Neural crest cell (in vitro differentiated cells): Measurements from ENCODE around the gene PRKG1. TPM values are rescaled to one million over a fixed set of nuclear protein-coding genes. Genes with fewer than 3 reads are reported as not detected.

ENCODE experiments used
- DNase-seq: peaks from one replicate; pipeline ENCODE4 v3.0.0; 2021; ENCODE audit warnings: low read depth, mixed read lengths, low spot score
- H3K27ac Mint-ChIP-seq: one replicate; pipeline ENCODE4 v1.8.0; 2021; ENCODE audit warnings: mild to moderate bottlenecking, mixed read lengths; ENCODE audit not compliant: unreplicated experiment
- H3K27me3 Mint-ChIP-seq: 2 replicates; pipeline ENCODE4 v1.8.0; 2021; ENCODE audit warnings: low read depth, mild to moderate bottlenecking, mixed read lengths
- H3K36me3 Mint-ChIP-seq: 2 replicates; pipeline ENCODE4 v1.8.0; 2021; ENCODE audit warnings: low read depth, mild to moderate bottlenecking, mixed read lengths
- H3K4me1 Mint-ChIP-seq: 2 replicates; pipeline ENCODE4 v1.8.0; 2021; ENCODE audit warnings: mixed read lengths
- H3K4me3 Mint-ChIP-seq: one replicate; pipeline ENCODE4 v1.8.0; 2021; ENCODE audit warnings: mild to moderate bottlenecking, mixed read lengths
- H3K9me3 Mint-ChIP-seq: 2 replicates; pipeline ENCODE4 v1.8.0; 2021; ENCODE audit warnings: mixed read lengths
- CTCF ChIP-seq: fragments of 200-600 bp; sonication (generic); conservative IDR thresholded peaks from 2 replicates; pipeline ENCODE4 v1.5.0; 2021; ENCODE audit warnings: antibody characterized with exemption, mild to moderate bottlenecking
- total RNA-seq: library from RNA; stranded (reverse); gene quantifications from 2 replicates; pipeline ENCODE4 v1.2.1, GENCODE V29; 2021

The PRKG1 gene
- total RNA-seq, 1 donor from 2014 or later, result 4.4 TPM

- Mint-ChIP-seq H3K9me3 (no peaks in the 10 kb centered on the region), H3K36me3 (no peaks in the 10 kb centered on the region)
These were observed 747.5 kb downstream of the PRKG1 start for GRCh38 chr10:51821745-51822144.

GRCh38 chr10:51832652-51833383 is 758.5 kb downstream of the PRKG1 start:
- Mint-ChIP-seq H3K4me3 (no peak overlapping the region), H3K27ac (peak overlapping the region; percentile 73), H3K4me1 (peaks cover 19% of the 10 kb centered on the region), H3K9me3 (peaks cover 18% of the 10 kb centered on the region), H3K36me3 (peaks cover 8% of the 10 kb centered on the region), H3K27me3 (no peaks in the 10 kb centered on the region)
- TF ChIP-seq CTCF, result no peak
- DNase-seq, result no peak

More at GRCh38 chr10:51821745-51822144, 747.5 kb downstream of the PRKG1 start:
- TF ChIP-seq CTCF, result no peak
- Mint-ChIP-seq H3K27ac (no peak overlapping the region), H3K27me3 (no peaks in the 10 kb centered on the region), H3K4me1 (no peaks in the 10 kb centered on the region), H3K4me3 (no peak overlapping the region)
- no peak for DNase-seq

DNA sequence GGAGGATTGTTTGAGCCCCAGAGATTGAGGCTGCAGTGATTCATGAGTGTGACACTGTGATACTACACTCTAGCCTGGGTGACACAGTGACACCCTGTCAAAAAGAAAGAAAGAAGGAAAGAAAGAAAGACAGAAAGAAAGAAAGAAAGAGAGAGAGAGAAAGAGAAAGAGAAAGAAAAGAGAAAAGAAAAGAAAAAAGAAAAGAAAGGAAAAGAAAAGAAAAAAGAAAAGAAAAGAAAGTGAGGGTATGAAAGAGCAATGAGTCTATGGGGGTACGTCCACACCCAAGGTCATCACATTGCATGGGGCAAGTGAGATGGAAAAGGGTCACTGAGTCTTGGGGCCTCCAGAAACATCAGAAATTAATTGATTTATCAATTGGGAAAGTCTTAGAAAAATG is 760.3 kb downstream of the PRKG1 start:
- H3K27me3 Mint-ChIP-seq, result no peaks in the 10 kb centered on the region
- H3K4me1 Mint-ChIP-seq, result peaks cover 32% of the 10 kb centered on the region
- H3K4me3 Mint-ChIP-seq, result no peak overlapping the region
- no peak for DNase-seq
- H3K9me3 Mint-ChIP-seq, result peaks cover 14% of the 10 kb centered on the region
- peaks cover 8% of the 10 kb centered on the region for H3K36me3 Mint-ChIP-seq
- no peak for TF ChIP-seq CTCF
- H3K27ac Mint-ChIP-seq, result peak overlapping the region; percentile 45

- DNase-seq, result no peak
- H3K9me3 Mint-ChIP-seq, result peaks cover 9% of the 10 kb centered on the region
- peak overlapping the region; percentile 1 for H3K4me3 Mint-ChIP-seq
- peaks cover 3% of the 10 kb centered on the region for H3K36me3 Mint-ChIP-seq
- TF ChIP-seq CTCF, result no peak
- peaks cover 23% of the 10 kb centered on the region for H3K4me1 Mint-ChIP-seq
- H3K27ac Mint-ChIP-seq, result no peak overlapping the region
- no peaks in the 10 kb centered on the region for H3K27me3 Mint-ChIP-seq
These were observed 764.2 kb downstream of the PRKG1 start for GRCh38 chr10:51838471-51838870.

DNA sequence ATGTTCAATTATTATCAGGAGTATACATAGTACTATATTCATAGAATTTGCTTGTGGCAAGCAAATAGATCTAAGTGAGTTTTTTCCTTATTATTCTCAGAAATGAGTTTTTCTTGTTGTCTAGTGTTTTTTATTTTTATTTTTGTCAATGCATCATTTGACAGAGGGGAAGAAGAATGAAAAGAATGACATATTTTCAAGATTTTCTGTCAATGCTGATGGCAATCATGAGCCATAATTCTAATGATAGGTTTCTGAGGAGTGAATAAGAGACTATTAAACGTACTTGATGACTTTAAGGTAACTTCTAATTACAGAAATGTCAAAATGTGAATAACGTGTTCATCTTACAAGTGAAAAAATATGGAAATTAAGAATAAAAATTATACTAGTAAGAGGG is 769.7 kb downstream of the PRKG1 start:
- Mint-ChIP-seq H3K27ac (no peak overlapping the region), H3K9me3 (no peaks in the 10 kb centered on the region), H3K4me3 (no peak overlapping the region), H3K4me1 (peaks cover 4% of the 10 kb centered on the region), H3K36me3 (no peaks in the 10 kb centered on the region), H3K27me3 (no peaks in the 10 kb centered on the region)
- no peak for TF ChIP-seq CTCF
- DNase-seq, result no peak
